GM12878 (cell line): ENCODE data around the gene MUC13. TPM values are rescaled to one million over a fixed set of nuclear protein-coding genes. Genes with fewer than 3 reads are reported as not detected.

Experiments used
- ATAC-seq: fragments of 200-7000 bp; cut with Tn5 transposase; 3 replicates; pipeline ENCODE4 v1.9.1; 2020; ENCODE audit warnings: mild to moderate bottlenecking, moderate library complexity
- BruUV-seq: library from RNA; stranded (reverse); fragments of 400-500 nt; replicated peaks from 2 replicates; lab custom pipeline; 2021; lab: Mats Ljungman, UMichigan
- CTCF ChIA-PET: fragments of 300-600 bp; sonication (Branson Sonifier 250); formaldehyde crosslinking; extraction: SDS; loops from one replicate; lab custom pipeline; 2021; ENCODE audit warnings: inconsistent platforms; lab: Yijun Ruan, JAX
- POLR2A ChIA-PET: fragments of 350-600 bp; formaldehyde crosslinking; extraction: SDS; loops from one replicate; lab custom pipeline; 2021; ENCODE audit warnings: inconsistent platforms; lab: Charles Lee
- RAD21 ChIA-PET: fragments of 300-600 bp; sonication (Branson Sonifier 250); formaldehyde crosslinking; loops from one replicate; lab custom pipeline; 2023; ENCODE audit warnings: antibody characterized with exemption; ENCODE audit not compliant: unreplicated experiment; lab: Charles Lee
- SMC1A ChIA-PET: fragments of 300-600 bp; sonication (Branson Sonifier 250); formaldehyde crosslinking; loops from one replicate; lab custom pipeline; 2023; ENCODE audit not compliant: unreplicated experiment, uncharacterized antibody; lab: Charles Lee
- DNase-seq: peaks from one replicate; pipeline ENCODE4 v3.0.0-alpha.2; 2011; ENCODE audit warnings: low read depth, low spot score
- FAIRE-seq: peaks from 3 replicates; lab custom pipeline; 2011; peaks lifted over from hg19 to GRCh38; lab: Jason Lieb, UNC
- H2AFZ ChIP-seq: 2 replicates; pipeline ENCODE4 v1.6.0; 2011; ENCODE audit warnings: low read depth, low read length, control low read depth; ENCODE audit not compliant: control insufficient read depth
- H3K27ac ChIP-seq: 2 replicates; pipeline ENCODE4 v1.5.1; 2011; ENCODE audit warnings: control low read depth; ENCODE audit not compliant: control insufficient read depth, insufficient read depth
- H3K27me3 ChIP-seq, 2 experiments: replicated peaks in 1 of 2; 2 replicates each; pipeline versions ENCODE4 v1.6.0 to v1.6.1; 2011; ENCODE audit warnings: low read length in 1 of 2; ENCODE audit not compliant: control insufficient read depth in 2 of 2, insufficient read depth in 2 of 2
- H3K36me3 ChIP-seq, 2 experiments: 2 replicates each; pipeline ENCODE4 v1.5.1; 2011; ENCODE audit warnings: low read length in 1 of 2; ENCODE audit not compliant: control insufficient read depth in 2 of 2, insufficient read depth in 2 of 2
- H3K4me1 ChIP-seq: 2 replicates; pipeline ENCODE4 v1.6.1; 2011; ENCODE audit warnings: mild to moderate bottlenecking, low read length, moderate library complexity, mixed read lengths; ENCODE audit not compliant: control insufficient read depth, insufficient read depth
- H3K4me2 ChIP-seq: 2 replicates; pipeline ENCODE4 v1.6.0; 2011; ENCODE audit warnings: control low read depth; ENCODE audit not compliant: control insufficient read depth, insufficient read depth
- H3K4me3 ChIP-seq: fragments of 200-600 bp; sonication (generic); 2 replicates; pipeline ENCODE4 v1.5.1; 2016
- H3K79me2 ChIP-seq: 2 replicates; pipeline ENCODE4 v1.6.0; 2011; ENCODE audit warnings: low read length; ENCODE audit not compliant: control insufficient read depth, insufficient read depth
- H3K9ac ChIP-seq: 2 replicates; pipeline ENCODE4 v1.8.0; 2011; ENCODE audit warnings: low read length, control low read depth, mixed read lengths; ENCODE audit not compliant: control insufficient read depth, insufficient read depth
- H3K9me3 ChIP-seq: replicated peaks from 3 replicates; pipeline ENCODE4 v1.5.1; 2011; ENCODE audit warnings: mild to moderate bottlenecking, low read length; ENCODE audit not compliant: control insufficient read depth, insufficient read depth
- H4K20me1 ChIP-seq: 2 replicates; pipeline ENCODE4 v1.6.0; 2011; ENCODE audit not compliant: control insufficient read depth, insufficient read depth
- BCL11A ChIP-seq: IDR thresholded peaks from 2 replicates; pipeline ENCODE4 v1.6.1; 2011; ENCODE audit warnings: low read depth, low read length
- CBX3 ChIP-seq: fragments of 200-600 bp; sonication (generic); IDR thresholded peaks from 2 replicates; pipeline ENCODE4 v1.6.1; 2016; ENCODE audit warnings: low read depth, borderline replicate concordance
- DPF2 ChIP-seq: fragments of 450-650 bp; IDR thresholded peaks from 2 replicates; pipeline ENCODE4 v1.6.1; 2017; ENCODE audit warnings: mild to moderate bottlenecking
- HDAC6 ChIP-seq: fragments of 200-600 bp; sonication (generic); IDR thresholded peaks from one replicate; pipeline ENCODE4 v1.8.0; 2017; ENCODE audit warnings: antibody characterized with exemption; ENCODE audit not compliant: unreplicated experiment
- IKZF1 ChIP-seq: fragments of 450-650 bp; conservative IDR thresholded peaks from 2 replicates; pipeline ENCODE4 v1.6.1; 2017; ENCODE audit warnings: antibody characterized with exemption, mild to moderate bottlenecking
- LARP7 ChIP-seq: fragments of 450-650 bp; IDR thresholded peaks from 2 replicates; pipeline ENCODE4 v1.6.1; 2017; ENCODE audit warnings: mild to moderate bottlenecking
- MXI1 ChIP-seq: fragments of 150-350 bp; IDR thresholded peaks from 2 replicates; pipeline ENCODE4 v1.6.1; 2011; ENCODE audit warnings: low read depth, mild to moderate bottlenecking, inconsistent platforms, low read length, improper control_type of control experiment
- NFIC ChIP-seq: IDR thresholded peaks from 2 replicates; pipeline ENCODE4 v1.6.1; 2012; ENCODE audit warnings: low read depth, mild to moderate bottlenecking, inconsistent platforms, low read length, moderate library complexity
- NR2F1 ChIP-seq: fragments of 450-650 bp; conservative IDR thresholded peaks from 2 replicates; pipeline ENCODE4 v1.6.1; 2017; ENCODE audit warnings: mild to moderate bottlenecking
- PAX5 ChIP-seq: IDR thresholded peaks from 2 replicates; pipeline ENCODE4 v1.6.1; 2011; ENCODE audit warnings: low read depth, low read length, borderline replicate concordance
- RB1 ChIP-seq: fragments of 450-650 bp; formaldehyde crosslinking; IDR thresholded peaks from 2 replicates; pipeline ENCODE4 v1.6.1; 2017; ENCODE audit warnings: mild to moderate bottlenecking, borderline replicate concordance
- RBBP5 ChIP-seq: fragments of 200-600 bp; sonication (generic); conservative IDR thresholded peaks from 2 replicates; pipeline ENCODE4 v1.6.1; 2016
- SUZ12 ChIP-seq: fragments of 200-600 bp; sonication (generic); IDR thresholded peaks from one replicate; pipeline ENCODE4 v1.6.1; 2018; ENCODE audit warnings: antibody characterized with exemption, mild to moderate bottlenecking; ENCODE audit not compliant: unreplicated experiment
- WGBS: methylation state at CpG from one replicate; pipeline ENCODE4 v1.1.6; 2016; ENCODE audit warnings: low lambda C conversion rate; ENCODE audit not compliant: insufficient replicate concordance, insufficient coverage; ENCODE audit errors: missing lambda C conversion rate; 5-methylcytosine and 5-hydroxymethylcytosine counted together
- in situ Hi-C: fragments of 300-500 bp; cut with MboI; formaldehyde crosslinking; loops from 9 replicates; pipeline ENCODE4 v1.14.3; 2018; ENCODE audit warnings: mixed read lengths
- intact Hi-C: fragments of 100-400 bp; cut with micrococcal nuclease; formaldehyde crosslinking; loops from one replicate; pipeline ENCODE4 v1.14.2; 2022; ENCODE audit not compliant: unreplicated experiment
- polyA plus RNA-seq, 11 experiments: library from polyadenylated mRNA; depleted of rRNA in 4 of 11; unstranded in 6 of 11; stranded (reverse) in 5 of 11; fragments of >200 nt; fragmentation: Nextera tagmentation in 4 of 11; fragmentation: Illumina TruSeq in 1 of 11; extraction: Ambion mirVana in 4 of 11; extraction: Trizol in 1 of 11; gene quantifications; 1 replicate in 1 of 11; 2 replicates in 10 of 11; pipeline versions ENCODE4 v1.2.1 to v1.2.3, GENCODE V29; 2011 to 2016; ENCODE audit warnings: inconsistent platforms in 2 of 11, missing spikeins in 2 of 11, low read depth in 1 of 11
- total RNA-seq, 4 experiments: library from RNA; depleted of rRNA in 3 of 4; stranded (reverse); fragments of >200 nt in 3 of 4; fragmentation: Illumina TruSeq in 1 of 4; extraction: Trizol in 1 of 4; gene quantifications; 2 replicates each; pipeline versions ENCODE4 v1.2.1 to v1.2.3, GENCODE V29; 2013 to 2021
- TF ChIP-seq, protein P1 (sequence below): fragments of 450-650 bp; conservative IDR thresholded peaks from 2 replicates; pipeline ENCODE4 v1.6.1; 2017; ENCODE audit warnings: mild to moderate bottlenecking, moderate library complexity
- TF ChIP-seq, protein P2 (sequence below): IDR thresholded peaks from 2 replicates; pipeline ENCODE4 v1.6.1; 2011; ENCODE audit warnings: borderline replicate concordance, low read depth, mild to moderate bottlenecking, moderate library complexity, mixed read lengths, low read length; ENCODE audit not compliant: insufficient read depth; ENCODE audit errors: extremely low read length

MUC13 gene
- total and polyA plus RNA-seq, 10 of the 15 experiments (the other 5 are each of a cell fraction or from before 2014, with no cell fraction given): 0.27 to 60.1 (median 0.76) TPM

DNA sequence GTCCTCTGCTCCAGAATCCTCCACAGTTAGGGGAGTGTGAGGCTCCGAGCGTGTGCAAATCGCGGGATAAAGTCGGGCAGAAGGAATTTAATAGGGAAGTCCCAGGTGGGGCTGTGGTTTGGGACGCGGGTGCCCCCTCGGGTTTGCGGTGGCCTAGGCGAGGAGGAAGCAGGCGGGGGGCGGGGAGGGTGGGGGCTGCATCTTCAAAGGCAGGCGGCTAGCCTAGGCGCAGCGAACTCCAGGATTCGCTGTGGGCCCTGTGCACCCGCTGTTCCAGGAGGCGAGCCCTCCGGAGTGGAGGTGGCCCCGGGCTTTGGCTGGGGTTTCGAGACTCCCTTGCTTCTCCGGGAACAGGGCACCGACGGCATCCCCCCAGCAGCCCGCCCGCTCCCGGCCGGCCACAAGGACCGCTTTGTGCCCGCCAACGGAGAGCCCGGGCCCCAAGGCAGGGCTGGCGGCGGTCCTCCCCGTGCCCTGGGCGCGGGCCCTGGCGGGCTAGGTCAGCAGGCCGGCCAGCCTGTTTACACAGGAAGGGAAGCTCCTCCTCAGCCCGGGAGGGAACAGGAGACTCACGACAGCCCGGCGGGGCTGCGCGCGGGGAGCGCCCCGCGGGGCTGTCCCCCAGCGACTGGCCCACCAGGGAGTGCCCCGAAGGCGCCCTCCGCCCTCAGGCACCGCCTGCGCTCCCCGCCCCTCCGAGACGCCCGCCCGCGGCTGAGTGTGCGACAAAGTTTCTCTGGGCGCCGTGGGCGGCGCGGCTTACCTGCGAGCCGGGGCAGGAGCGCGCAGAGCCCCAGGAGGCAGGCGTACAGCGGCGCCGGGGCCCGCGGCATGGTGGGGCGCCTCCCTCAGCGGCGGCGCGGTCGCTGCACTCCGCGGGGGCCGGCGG is 48.1 kb downstream of the MUC13 start:
- peak overlapping the region; percentile 55 for H2AFZ ChIP-seq
- H3K79me2 ChIP-seq: no peaks in the 10 kb centered on the region
- no peaks in the 10 kb centered on the region for H3K4me1 ChIP-seq
- no peak for DNase-seq
- ChIA-PET CTCF (interaction anchor here (0.7 to 1.4 kb wide), 2 partner anchors 15 to 125 kb away, joined by 3 to 6 read pairs; no protein-coding TSS in a partner anchor), POLR2A (no interaction called here), SMC1A (interaction anchor here (1.1 to 1.5 kb wide), 3 partner anchors 9 to 125 kb away, joined by 4 to 5 read pairs (median 5); no protein-coding TSS in a partner anchor), RAD21 (interaction anchor here (0.6 to 1.3 kb wide), 3 partner anchors 41 to 223 kb away, joined by 3 to 4 read pairs (median 3); no protein-coding TSS in a partner anchor)
- in situ Hi-C loops (no loop called here), intact Hi-C loops (loop anchor here (2.0 kb wide), 1 partner anchor 52 kb away; no protein-coding TSS in a partner anchor)
- no peak for FAIRE-seq
- WGBS: 10% methylated on average over 48 of the region's 87 CpGs
- ATAC-seq: peak; percentile 61
- H4K20me1 ChIP-seq: no peaks in the 10 kb centered on the region
- H3K4me3 ChIP-seq: peak overlapping the region; percentile 53; the same call in 1 of the 2 replicates
- peak overlapping the region; percentile 94 for H3K4me2 ChIP-seq
- H3K27me3 ChIP-seq: peaks cover 0 to 4% of the 10 kb centered on the region in 2 experiments; a peak in 3 of 4 replicates
- H3K9ac ChIP-seq: no peak overlapping the region; the same call in 1 of the 2 replicates
- no peaks in the 10 kb centered on the region for H3K9me3 ChIP-seq
- BruUV-seq: no TSS peak
- H3K27ac ChIP-seq: no peak overlapping the region
- peak; percentile 36; the same call in 1 of the 2 replicates for TF ChIP-seq RB1
- no peak for TF ChIP-seq CBX3
- TF ChIP-seq DPF2: 0 out of 2 replicates have a peak, but pooled peaks have one; percentile 35
- no peak for TF ChIP-seq MXI1
- TF ChIP-seq PAX5: no peak
- TF ChIP-seq BCL11A: no peak
- no peak for TF ChIP-seq RBBP5
- peak; percentile 47; the same call in 1 of the 2 replicates for TF ChIP-seq LARP7
- no peak for TF ChIP-seq NFIC
- TF ChIP-seq HDAC6: peak; percentile 51
- peak; percentile 46 for TF ChIP-seq IKZF1
- TF ChIP-seq SUZ12: peak; percentile 97
- TF ChIP-seq, protein P1, sequence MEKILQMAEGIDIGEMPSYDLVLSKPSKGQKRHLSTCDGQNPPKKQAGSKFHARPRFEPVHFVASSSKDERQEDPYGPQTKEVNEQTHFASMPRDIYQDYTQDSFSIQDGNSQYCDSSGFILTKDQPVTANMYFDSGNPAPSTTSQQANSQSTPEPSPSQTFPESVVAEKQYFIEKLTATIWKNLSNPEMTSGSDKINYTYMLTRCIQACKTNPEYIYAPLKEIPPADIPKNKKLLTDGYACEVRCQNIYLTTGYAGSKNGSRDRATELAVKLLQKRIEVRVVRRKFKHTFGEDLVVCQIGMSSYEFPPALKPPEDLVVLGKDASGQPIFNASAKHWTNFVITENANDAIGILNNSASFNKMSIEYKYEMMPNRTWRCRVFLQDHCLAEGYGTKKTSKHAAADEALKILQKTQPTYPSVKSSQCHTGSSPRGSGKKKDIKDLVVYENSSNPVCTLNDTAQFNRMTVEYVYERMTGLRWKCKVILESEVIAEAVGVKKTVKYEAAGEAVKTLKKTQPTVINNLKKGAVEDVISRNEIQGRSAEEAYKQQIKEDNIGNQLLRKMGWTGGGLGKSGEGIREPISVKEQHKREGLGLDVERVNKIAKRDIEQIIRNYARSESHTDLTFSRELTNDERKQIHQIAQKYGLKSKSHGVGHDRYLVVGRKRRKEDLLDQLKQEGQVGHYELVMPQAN: peak; percentile 38; the same call in 1 of the 2 replicates
- TF ChIP-seq, protein P2, sequence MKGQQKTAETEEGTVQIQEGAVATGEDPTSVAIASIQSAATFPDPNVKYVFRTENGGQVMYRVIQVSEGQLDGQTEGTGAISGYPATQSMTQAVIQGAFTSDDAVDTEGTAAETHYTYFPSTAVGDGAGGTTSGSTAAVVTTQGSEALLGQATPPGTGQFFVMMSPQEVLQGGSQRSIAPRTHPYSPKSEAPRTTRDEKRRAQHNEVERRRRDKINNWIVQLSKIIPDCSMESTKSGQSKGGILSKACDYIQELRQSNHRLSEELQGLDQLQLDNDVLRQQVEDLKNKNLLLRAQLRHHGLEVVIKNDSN: no peak
- TF ChIP-seq NR2F1: 0 out of 2 replicates have a peak, but pooled peaks have one; percentile 19
- H3K36me3 ChIP-seq: no peaks in the 10 kb centered on the region
